Activated naive CD4-positive, alpha-beta T cell treated with Interleukin-2 at 50 U/mL for 16 hours (primary cell): ENCODE data around the gene SULT4A1.

Experiments used
- DNase-seq: peaks from one replicate; pipeline ENCODE4 v3.0.0-alpha.2; 2020

SULT4A1 gene

GRCh38 chr22:43827003-43827735, 35.1 kb downstream of the SULT4A1 start:
- no peak for DNase-seq

GRCh38 chr22:43826142-43827002, 35.9 kb downstream of the SULT4A1 start:
- DNase-seq = no peak

GRCh38 chr22:43825651-43826050, 36.7 kb downstream of the SULT4A1 start:
- no peak for DNase-seq

DNA sequence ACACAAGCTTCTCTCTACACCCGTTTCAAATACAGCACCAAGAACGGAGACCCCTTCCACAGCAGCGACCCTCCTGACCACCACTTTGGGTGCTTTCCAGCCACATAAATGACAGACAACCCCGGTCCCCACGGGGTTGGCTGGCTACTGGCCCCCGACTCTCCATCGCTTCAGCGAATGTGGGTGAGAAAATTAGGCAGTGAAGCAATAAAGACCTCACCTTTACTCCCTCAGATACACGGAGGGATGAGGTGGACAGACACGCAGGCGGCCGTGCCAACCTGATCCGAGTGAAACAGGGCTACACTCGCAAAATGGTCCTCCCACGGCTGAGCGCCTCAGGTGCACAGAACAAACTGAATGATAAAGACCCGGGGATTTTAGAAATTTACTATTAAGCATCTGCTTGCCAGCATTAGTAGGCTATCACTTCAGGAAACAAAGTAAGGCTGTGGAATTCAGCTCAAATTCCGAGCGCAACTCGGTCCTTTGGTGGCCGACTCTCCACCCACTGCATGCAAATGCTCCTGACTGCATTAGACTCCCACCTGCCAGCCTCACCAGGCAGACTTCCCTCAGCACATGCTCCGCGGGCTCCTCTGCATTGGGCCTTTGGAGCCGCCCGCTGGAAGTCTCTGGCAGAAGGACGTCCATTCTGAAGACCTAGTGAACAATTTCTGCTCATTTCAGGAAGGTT, 37.4 kb downstream of the SULT4A1 start:
- DNase-seq = no peak

DNA sequence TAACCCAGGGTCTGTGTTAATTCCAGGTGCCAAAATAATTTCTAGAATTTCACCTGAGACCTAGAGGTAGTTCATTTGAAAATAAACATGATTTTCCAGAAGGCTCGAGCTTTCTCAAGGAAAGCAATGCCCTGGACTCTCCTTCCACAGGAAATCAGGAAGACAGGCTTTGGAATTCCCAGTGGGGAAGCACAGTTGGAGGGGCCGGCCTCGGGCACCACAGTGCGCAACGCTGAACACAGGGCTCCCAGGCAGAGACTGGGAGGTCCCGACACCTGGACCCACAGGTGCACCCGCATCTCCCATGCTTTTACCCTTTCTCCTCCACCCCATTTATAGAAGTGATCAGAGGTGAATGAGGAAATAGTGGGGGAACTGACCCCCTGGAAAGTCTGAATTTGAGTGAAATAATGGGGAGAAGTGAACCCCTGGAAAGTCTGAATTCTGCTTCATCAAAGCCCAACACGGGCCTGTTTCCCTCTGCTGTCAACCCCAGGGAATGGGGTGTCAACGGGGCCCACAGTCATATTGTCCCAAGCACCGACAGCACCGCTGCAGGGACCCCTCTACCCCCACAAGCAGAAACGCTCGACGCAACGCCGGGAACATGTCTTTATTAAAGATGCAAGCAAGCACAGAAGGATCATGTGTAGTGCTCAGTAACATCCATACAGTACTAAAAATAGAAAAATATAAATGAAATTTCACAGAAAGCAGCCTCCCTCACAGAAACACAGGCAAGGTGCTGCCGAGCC, 38.2 kb downstream of the SULT4A1 start:
- no peak for DNase-seq

DNA sequence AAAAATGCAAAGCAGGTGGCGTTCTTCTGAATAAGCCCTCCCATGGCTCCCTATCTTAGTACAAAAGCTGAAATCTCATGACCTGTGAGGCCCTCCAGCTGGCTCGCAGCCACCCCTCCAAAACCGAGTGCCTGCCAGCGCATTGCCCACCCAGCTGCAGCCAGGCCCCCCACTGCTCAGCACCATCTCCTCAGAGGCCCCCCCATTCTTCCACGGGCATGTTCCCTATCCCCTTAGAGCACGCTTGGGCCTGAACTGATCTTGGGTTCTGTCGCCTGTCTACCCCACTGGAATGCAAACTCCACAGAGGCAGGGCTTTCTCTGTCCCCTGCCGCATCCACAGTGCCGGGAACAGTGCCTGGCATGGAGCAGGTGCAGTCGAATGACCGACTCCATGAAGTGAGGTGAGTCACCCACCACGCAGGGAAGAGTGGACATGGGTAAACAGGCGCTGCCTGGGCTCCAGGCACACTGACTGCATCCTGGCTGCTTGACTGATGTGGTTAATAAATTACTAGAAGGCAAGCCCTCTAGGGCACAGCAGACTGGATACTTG, 38.9 kb downstream of the SULT4A1 start:
- DNase-seq = no peak

GRCh38 chr22:43821606-43822425, 40.5 kb downstream of the SULT4A1 start:
- no peak for DNase-seq

GRCh38 chr22:43820651-43821305, 41.5 kb downstream of the SULT4A1 start:
- no peak for DNase-seq

GRCh38 chr22:43819931-43820640, 42.2 kb downstream of the SULT4A1 start:
- DNase-seq = no peak

- no peak for DNase-seq
Measured at GRCh38 chr22:43819421-43819921, 42.8 kb downstream of the SULT4A1 start.

DNA sequence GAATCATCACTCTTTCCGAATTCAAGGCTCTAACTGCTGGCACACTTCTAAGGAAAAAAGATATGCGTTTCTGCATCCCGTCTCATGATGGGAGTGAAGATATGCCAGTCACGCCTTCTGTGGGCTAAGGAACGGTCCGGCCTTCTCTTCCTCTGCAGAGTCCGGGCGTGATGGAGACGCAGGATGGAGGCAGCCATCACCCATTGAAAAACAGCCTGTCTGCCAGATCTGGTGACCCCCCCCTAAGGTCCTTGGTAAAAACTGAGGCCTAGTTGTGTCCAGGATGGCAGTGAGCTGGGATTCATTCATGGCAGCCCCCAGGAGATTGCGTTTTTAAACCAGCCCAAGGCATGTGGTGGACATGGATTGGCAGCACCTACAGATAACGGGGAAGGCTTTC, 43.3 kb downstream of the SULT4A1 start:
- DNase-seq = no peak

GRCh38 chr22:43817402-43817801, 44.9 kb downstream of the SULT4A1 start:
- DNase-seq = no peak

- DNase-seq = no peak
Measured at GRCh38 chr22:43814264-43814663, 48.0 kb downstream of the SULT4A1 start.

DNA sequence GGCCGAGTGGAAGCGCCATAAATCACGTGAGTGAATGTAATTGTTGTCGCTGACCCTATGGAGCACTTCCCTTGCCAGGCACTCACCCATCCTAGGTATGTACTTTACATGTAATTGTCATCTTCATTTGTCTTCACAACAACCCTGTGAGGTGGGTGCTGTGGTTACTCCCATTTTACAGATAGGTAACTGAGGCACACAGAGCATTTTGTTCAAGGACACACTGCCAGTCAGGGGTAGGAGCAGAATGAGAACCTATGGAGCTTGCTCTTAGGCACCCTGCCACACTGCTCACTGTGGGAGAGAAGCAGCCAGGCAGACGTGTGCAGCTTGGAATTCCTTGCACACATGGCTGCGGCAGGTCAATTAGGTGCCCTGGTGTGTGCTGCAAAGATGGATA, 49.4 kb downstream of the SULT4A1 start:
- DNase-seq = no peak

DNA sequence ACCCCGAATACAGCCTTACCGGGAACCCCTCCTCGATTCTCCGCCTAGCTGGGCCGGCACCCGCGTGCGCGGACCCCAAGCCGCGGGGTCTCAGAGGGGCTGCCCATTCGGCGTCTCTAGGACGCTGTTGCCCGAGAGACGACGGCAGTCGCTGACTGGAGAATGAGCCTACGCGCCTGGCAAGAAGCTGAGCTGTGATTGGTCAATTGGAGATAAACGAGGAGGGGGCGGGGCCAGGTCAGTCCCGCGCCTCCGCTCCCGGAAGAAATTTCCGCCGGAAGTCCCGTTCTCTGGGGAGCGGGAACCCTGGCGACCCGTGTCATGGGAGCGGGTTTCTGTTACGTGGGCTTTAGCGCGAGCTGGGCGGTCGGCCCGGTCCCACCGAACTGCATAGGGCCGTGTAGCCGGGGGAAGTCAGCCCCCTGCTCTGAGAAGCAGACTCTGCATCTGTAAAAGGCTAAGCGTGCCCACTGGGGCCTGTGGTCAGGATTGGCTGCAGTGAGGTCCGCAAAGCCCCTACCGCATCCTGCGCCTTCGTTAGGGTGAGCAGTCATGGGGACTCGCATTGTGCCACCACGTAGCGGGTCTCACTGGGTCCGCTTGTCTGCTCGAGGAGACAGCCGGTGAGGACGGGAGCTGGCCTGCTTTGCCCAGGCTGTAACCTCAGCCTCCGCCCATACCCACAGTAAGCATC, 50.0 kb downstream of the SULT4A1 start, which contains the start of gene EFCAB6:
EFCAB6 (minus strand) TSS at position 157 of the 694 bp plus-strand sequence. CDS start 29,987 bp downstream, outside the sequence.
- peak; percentile 90 for DNase-seq

- DNase-seq = peak; percentile 4
Measured at GRCh38 chr22:43811777-43812148, 50.5 kb downstream of the SULT4A1 start.

DNA sequence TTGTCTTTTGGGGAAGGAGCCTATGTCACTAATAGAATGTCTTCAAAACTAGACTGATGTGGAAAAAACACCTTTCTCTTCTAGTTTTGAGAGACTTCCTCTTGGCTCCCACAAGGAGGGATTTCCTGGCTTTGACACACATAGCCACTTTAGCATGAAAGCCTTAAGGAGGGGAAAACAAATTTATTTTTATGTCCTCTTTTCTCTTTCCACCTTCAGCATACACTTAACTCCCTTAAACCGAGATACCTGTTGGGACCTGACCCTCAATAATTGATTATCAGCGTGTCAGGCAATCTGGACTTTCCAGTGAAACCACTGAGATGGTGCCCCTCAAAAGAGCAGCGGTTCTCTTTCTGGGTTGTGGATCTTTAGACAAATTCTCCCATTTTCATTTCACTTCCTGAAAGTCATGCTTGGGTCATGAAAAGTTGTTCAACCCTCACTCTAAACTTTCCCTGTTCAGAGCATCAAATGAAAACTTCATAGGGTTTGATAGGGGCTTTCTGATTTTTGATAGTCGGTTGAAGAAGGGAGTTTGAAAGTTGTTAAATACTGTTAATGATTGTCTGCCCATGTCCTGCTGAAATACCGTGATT, 59.3 kb downstream of the SULT4A1 start:
- no peak for DNase-seq

GRCh38 chr22:43800970-43801369, 61.3 kb downstream of the SULT4A1 start:
- no peak for DNase-seq

GRCh38 chr22:43798492-43798891, 63.8 kb downstream of the SULT4A1 start:
- DNase-seq = no peak
